Measurements from ENCODE around the gene STYX.

DNA sequence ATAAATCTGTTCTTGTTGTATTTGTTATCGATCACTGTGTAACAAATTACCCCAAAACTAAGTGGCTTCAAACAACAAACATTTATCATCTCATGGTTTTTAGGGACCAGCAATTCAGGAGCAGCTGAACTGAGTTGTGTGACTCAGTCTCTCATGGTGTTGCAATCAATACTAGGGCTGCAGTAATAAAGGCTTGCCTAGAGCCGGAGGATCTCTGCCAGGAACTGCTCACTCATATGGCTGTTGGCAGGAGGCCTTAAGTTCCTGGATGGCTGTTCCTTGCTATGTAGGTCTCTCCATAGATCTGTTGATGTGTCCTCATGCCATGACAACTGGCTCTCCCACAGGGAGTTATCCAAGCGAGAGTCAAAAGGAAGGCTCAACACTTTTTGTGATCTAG lies 26.7 kb upstream of the STYX start:
- TF ChIP-seq TCF12 (IDR thresholded peaks at IDR 0.05), result no peak
- TF ChIP-seq POLR2AphosphoS5 (IDR thresholded peaks at IDR 0.05; ENCODE audit: low read depth, low read length), result no peak
- TF ChIP-seq, protein P1, sequence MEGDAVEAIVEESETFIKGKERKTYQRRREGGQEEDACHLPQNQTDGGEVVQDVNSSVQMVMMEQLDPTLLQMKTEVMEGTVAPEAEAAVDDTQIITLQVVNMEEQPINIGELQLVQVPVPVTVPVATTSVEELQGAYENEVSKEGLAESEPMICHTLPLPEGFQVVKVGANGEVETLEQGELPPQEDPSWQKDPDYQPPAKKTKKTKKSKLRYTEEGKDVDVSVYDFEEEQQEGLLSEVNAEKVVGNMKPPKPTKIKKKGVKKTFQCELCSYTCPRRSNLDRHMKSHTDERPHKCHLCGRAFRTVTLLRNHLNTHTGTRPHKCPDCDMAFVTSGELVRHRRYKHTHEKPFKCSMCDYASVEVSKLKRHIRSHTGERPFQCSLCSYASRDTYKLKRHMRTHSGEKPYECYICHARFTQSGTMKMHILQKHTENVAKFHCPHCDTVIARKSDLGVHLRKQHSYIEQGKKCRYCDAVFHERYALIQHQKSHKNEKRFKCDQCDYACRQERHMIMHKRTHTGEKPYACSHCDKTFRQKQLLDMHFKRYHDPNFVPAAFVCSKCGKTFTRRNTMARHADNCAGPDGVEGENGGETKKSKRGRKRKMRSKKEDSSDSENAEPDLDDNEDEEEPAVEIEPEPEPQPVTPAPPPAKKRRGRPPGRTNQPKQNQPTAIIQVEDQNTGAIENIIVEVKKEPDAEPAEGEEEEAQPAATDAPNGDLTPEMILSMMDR (IDR thresholded peaks at IDR 0.05), result no peak
- TF ChIP-seq, protein P2, sequence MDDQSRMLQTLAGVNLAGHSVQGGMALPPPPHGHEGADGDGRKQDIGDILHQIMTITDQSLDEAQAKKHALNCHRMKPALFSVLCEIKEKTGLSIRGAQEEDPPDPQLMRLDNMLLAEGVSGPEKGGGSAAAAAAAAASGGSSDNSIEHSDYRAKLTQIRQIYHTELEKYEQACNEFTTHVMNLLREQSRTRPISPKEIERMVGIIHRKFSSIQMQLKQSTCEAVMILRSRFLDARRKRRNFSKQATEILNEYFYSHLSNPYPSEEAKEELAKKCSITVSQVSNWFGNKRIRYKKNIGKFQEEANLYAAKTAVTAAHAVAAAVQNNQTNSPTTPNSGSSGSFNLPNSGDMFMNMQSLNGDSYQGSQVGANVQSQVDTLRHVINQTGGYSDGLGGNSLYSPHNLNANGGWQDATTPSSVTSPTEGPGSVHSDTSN (IDR thresholded peaks at IDR 0.05), result no peak
- no peak for TF ChIP-seq JUND (IDR thresholded peaks at IDR 0.05)
- TF ChIP-seq NRF1 (IDR thresholded peaks at IDR 0.05; ENCODE audit: low read depth, low read length), result no peak
- no peak for TF ChIP-seq TEAD4 (IDR thresholded peaks at IDR 0.05; ENCODE audit: borderline replicate concordance, insufficient read depth)
- no peak for TF ChIP-seq FOXJ3 (CRISPR knock-in tag; IDR thresholded peaks at IDR 0.05)
- TF ChIP-seq, protein P3, sequence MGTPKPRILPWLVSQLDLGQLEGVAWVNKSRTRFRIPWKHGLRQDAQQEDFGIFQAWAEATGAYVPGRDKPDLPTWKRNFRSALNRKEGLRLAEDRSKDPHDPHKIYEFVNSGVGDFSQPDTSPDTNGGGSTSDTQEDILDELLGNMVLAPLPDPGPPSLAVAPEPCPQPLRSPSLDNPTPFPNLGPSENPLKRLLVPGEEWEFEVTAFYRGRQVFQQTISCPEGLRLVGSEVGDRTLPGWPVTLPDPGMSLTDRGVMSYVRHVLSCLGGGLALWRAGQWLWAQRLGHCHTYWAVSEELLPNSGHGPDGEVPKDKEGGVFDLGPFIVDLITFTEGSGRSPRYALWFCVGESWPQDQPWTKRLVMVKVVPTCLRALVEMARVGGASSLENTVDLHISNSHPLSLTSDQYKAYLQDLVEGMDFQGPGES (IDR thresholded peaks at IDR 0.05; ENCODE audit: low read depth, low read length), result no peak
- no peak for TF ChIP-seq EZH2phosphoT487 (IDR thresholded peaks at IDR 0.05; ENCODE audit: borderline replicate concordance, low read depth)
- TF ChIP-seq, protein P4, sequence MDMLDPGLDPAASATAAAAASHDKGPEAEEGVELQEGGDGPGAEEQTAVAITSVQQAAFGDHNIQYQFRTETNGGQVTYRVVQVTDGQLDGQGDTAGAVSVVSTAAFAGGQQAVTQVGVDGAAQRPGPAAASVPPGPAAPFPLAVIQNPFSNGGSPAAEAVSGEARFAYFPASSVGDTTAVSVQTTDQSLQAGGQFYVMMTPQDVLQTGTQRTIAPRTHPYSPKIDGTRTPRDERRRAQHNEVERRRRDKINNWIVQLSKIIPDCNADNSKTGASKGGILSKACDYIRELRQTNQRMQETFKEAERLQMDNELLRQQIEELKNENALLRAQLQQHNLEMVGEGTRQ (IDR thresholded peaks at IDR 0.05; ENCODE audit: borderline replicate concordance, low read depth, low read length), result no peak
- TF ChIP-seq RXRA (IDR thresholded peaks at IDR 0.05; ENCODE audit: borderline replicate concordance, low read depth), result no peak
- TF ChIP-seq NFIC (IDR thresholded peaks at IDR 0.05; ENCODE audit: borderline replicate concordance), result 0 out of 2 replicates have a peak, but pooled peaks have one; percentile 15

Measured in SK-N-SH (cell line).